NCI-H1436 treated with DMSO at 0.1 percent for 48 hours (cell line): ENCODE data around the gene CTU2.

Experiments
- DNase-seq: peaks from one replicate; lab custom pipeline; 2025; lab: John Stamatoyannopoulos, UW

The CTU2 gene

DNA sequence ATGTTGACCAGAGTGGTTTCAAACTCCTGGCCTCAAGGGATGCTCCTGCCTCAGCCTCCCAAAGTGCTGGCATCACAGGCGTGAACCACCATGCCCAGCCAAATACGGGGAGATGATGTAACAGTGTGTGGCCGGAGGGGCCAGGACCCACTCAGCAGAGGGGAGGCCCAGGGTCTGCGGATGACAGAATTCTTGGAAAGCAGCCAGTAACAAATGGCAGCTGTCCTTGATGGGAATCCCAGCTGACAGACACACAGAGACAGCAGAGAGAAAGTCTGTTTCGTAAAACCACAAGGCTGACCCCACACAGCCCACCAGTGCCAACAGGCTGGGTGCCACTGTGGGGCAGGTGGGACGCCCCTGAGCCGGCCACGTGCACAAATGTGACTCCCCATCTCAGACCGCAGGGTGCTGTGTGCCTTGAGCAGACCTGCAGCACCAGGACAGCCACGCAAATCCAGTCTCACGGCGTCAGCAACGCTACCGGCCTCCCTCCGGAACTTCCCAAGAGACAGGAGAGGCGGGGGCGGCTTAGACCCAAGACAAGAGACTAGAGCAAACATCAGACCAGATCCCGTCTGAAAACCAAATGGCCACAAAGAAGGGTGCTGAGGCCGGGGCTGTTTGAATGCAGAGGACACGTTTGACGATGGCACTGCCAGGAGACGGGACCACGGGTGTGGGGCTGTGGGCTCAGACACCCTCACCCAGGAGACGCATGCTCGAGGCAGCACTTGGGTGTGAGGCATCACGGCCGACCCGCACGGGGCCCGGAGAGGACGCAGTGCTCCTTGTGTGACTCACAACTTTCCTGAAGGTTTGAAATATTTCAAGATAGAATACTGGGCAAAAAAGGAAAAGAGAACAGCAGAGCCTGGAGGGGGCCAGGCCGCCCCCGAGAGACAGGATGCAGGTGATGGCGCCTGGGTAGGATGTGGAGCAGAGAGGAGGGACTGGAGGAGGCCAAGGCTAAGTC lies 24.6 kb downstream of the CTU2 start:
- DNase-seq, result no peak

DNA sequence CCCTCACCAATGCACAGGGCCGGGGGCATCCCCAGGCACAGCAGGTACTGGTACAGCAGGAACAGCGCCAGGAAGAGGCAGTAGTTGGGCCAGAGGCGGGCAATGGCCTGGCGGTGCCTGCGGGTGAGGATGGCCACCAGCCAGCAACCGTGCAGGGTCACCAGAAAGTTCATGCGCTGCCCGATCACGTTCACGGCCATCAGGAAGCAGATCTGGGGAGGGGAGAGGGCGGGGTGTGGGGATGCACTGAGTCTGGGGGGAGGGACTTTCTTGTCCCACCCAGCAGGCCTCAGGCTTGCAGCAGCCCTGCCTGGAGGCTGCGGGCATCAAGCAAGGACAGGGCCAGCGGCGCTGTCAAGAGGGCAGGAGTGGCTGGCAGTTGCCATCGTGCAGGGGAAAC lies 25.4 kb downstream of the CTU2 start:
- no peak for DNase-seq

DNA sequence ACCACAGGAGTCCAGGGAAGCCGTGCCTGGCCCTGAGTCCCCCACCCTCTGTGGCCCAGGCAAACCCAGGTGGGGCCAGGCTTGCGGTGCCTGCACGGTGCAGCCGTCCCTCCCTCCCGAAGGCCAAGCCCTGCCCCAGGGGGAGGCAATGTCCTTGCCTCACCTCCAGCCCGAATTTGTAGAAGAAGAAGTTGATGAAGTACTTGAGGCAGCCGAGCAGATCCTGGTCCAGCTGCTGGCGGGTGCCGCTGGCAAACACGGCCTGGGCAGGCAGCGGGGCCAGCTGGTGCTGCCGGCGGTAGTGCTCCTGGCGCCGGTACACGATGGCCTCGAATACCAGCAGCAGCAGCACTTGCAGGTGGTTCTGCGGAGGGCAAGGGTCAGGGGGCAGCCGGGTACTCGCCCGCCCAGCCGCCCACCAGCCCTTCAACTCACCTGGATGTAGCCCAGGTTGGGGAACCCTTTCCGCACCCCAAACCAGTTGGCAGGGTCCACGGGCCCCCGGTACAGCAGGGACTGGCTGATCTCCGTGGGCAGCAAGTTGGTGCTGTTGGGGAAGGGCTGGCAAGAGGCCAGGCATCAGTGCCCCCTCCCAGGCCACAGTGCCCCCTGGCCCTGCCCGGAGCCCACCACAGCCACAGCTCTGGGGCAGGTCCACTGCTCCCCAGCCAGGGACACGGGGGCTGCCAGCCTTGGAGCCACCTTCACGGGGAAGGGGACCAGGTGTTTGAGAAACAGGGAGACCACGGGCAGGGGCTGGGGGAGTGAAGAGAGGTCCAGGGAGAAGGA lies 26.1 kb downstream of the CTU2 start:
- DNase-seq, result no peak

DNA sequence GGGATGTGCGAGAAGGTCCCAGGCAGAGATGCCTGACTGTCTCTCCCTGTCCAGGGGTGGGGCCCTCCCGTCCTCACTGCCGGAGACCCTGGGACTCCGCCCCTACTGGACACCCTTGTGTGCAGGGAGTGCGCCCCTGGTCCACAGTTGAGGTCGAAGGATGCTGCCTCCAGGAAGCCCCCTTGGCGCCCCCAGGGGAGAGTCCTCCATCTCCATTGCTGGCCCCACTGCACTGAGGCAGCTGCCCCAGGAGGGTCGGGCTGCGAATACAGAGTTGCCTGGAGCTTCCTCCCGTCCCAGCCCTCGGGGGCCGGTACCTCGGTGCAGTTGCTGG lies 26.6 kb downstream of the CTU2 start:
- no peak for DNase-seq

GRCh38 chr16:88733630-88734360 lies 27.5 kb downstream of the CTU2 start:
- no peak for DNase-seq

DNA sequence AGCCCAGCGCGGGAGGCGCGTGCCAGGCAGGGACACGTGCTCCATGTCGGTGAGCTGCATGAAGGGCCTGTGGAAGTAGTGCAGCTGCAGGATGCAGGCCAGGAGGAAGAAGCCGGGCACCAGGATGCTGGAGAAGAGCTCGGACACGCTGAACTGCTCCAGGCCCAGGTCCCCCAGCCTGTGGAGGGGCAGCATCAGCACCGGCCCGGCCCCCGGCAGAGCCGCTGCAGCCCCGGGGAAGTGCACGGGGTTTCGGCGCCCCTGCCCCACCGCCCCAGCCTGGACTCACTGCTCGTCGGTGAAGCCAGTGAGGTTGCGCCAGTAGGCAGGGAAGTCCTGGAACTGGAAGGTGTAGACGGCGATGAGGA lies 28.0 kb downstream of the CTU2 start:
- no peak for DNase-seq

- DNase-seq, result no peak
Measured at GRCh38 chr16:88735121-88735520, 28.8 kb downstream of the CTU2 start.

DNA sequence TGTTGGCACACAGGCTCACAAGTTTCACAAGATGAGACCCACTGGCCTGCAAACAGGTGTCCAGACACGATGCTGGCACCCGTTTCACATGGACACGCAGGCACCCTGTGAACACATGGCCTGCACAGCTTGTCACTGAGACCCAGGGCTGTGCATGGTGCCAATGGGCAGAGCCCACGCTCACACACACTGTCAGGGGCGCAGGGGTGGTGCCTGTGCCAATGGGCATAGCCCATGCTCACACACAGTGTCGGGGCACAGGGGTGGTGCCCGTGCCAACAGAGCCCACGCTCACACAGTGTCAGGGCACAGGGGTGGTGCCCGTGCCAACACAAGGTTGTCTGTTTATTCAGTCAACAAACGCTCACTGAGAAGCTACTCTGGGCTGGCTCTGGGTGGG lies 29.3 kb downstream of the CTU2 start:
- no peak for DNase-seq

- DNase-seq, result no peak
Measured at GRCh38 chr16:88736088-88736487, 29.8 kb downstream of the CTU2 start.

GRCh38 chr16:88736496-88736895 lies 30.2 kb downstream of the CTU2 start:
- no peak for DNase-seq

- no peak for DNase-seq
Measured at GRCh38 chr16:88737298-88738150, 31.2 kb downstream of the CTU2 start.

DNA sequence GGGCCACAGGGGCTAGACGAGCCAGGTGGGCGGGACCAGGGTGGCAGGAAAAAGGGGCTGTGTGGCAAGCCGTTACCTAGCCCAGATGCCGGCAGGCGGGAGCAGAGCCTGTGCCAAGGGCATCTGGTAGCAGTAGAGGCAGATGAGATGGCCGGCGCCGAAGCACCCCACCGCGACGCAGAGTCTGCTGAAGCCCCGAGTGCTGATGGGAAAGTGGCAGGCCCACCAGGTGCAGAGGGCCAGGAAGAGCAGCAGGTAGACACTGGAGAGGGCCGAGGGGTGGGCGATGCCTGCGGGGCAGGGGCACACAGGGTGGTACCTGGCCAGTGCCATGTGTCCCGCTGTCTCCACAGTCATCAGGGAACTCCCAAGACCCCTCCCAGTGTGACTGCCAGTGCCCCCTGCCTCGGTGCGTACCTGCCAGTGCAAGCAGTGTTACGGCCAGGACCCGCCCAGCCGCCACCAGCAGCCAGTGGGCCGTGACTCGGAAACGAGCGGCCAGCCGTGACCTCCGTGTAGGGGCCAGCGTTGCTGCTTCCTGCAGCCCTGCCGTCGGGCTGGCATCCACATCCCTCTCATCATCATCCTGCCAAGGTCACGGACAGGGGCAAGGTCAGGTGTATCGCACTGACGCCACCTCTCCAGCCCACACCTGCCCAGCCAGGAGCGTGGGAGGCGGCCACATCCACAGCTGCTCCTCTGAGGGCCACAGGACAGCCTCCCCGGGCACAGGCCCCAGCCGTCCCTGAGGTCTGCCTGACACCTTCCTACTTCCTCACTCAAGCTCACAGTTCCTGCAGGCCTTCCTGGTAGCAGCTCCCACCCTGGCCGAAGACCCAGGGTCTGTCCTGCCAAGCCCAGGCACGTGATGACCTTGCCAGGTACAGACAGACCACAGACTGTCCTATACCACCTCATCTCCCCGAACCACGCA lies 32.1 kb downstream of the CTU2 start:
- no peak for DNase-seq

GRCh38 chr16:88739139-88739976 lies 33.1 kb downstream of the CTU2 start:
- no peak for DNase-seq

DNA sequence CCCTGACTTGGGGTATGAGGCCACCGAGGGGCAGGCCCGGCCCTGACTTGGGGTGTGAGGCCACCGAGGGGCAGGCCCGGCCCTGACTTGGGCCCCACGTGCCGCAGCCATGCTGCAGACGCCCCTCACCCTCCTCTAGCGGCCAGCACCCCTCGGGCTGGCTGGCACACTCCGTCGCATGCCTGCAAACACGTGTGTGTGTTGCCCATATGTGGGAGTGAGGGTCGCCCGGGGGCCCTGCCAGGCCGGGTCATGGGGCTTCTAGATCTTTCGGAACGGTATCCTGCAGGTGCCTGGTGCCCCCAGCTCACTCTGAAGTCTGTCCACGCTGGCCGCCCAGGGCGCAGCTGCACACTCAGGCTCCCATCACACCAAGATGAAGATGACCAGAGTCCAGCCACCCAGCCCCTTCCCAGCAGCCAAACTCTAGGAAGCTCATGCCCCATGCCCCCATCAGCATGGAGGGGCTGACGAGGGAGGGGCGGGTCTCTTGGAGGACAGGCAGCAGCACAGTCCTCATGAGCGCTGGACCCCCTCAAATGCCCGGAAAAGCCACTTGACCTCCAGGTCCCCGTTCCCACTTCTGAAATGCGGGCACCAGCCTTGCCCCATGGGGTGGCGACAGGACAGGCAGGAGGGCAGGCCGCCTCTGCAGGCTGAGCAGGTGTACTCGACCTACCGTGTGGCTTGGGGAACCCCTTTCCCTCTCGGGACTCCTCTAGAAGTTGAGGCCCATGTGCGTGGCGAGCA lies 33.8 kb downstream of the CTU2 start:
- DNase-seq, result no peak

- DNase-seq, result no peak
Measured at GRCh38 chr16:88740727-88741055, 34.4 kb downstream of the CTU2 start.

- no peak for DNase-seq
Measured at GRCh38 chr16:88741368-88741767, 35.1 kb downstream of the CTU2 start.

DNA sequence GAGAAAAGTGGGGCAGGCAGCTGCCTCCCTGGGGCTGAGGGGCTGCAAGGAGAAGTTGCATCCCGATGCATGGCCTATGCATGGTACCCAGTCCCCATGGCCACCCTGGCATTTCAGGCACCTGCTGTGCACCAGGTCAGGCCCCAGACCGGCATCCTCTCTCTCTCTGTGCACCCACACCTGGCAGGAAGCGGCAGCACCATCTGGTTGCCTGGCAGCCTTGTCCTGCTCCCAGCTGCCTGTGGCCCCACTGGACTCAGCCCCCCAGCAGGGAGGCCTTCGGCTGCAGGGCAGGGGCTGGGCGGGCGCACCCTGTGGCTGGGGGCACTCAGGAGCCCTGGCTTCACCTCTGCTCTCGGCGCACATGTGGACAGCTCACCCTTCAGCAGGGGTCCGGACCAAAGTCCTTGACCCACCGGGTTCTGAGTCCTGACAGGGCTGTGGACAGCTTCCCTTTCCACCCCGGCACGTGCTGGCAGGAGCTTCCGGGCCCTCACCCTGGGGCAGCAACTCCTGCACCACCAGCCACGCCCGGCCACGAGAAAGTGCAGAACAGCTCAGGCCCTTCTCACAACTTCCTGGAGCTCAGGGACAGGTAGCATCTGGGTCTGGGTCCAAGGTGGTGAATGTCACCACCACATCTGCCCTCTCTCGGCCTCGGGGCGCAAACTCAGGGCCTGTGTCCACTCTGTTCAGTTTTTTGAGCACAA lies 36.7 kb downstream of the CTU2 start:
- no peak for DNase-seq
